Tibial nerve (tissue), 4 donors: Measurements from ENCODE around the gene ATP2A3. TPM values are rescaled to one million over a fixed set of nuclear protein-coding genes. Genes with fewer than 3 reads are reported as not detected.

ENCODE experiments used
- DNase-seq, 2 donors: peaks; one replicate each; pipeline ENCODE4 v3.0.0-alpha.2; 2019; ENCODE audit warnings: low spot score in 2 of 2
- H3K27ac ChIP-seq, 4 donors: fragments of 200-600 bp; sonication (generic) in 3 of 4; one replicate each; pipeline ENCODE4 v1.5.1; 2017 to 2019; ENCODE audit warnings: mild to moderate bottlenecking in 1 of 4
- H3K27me3 ChIP-seq, 2 donors: fragments of 200-600 bp; sonication (generic) in 1 of 2; one replicate each; pipeline versions ENCODE4 v1.5.1 to v1.6.0; 2017 to 2019
- H3K36me3 ChIP-seq, 3 donors: fragments of 200-600 bp; sonication (generic); one replicate each; pipeline ENCODE4 v1.5.1; 2018 to 2019
- H3K4me1 ChIP-seq, 4 donors: fragments of 200-600 bp; sonication (generic) in 3 of 4; one replicate each; pipeline ENCODE4 v1.5.1; 2017 to 2019
- H3K4me3 ChIP-seq, 4 donors: fragments of 200-600 bp; sonication (generic) in 3 of 4; one replicate each; pipeline ENCODE4 v1.5.1; 2017 to 2019; ENCODE audit warnings: mild to moderate bottlenecking in 1 of 4, moderate library complexity in 1 of 4
- H3K9me3 ChIP-seq, 4 donors: fragments of 200-600 bp; sonication (generic) in 3 of 4; one replicate each; pipeline ENCODE4 v1.5.1; 2017 to 2019
- CTCF ChIP-seq, 5 experiments: fragments of 200-600 bp in 3 of 5; fragments of 450-650 bp in 2 of 5; sonication (generic) in 3 of 5; IDR thresholded peaks; one replicate each; pipeline ENCODE4 v1.5.1; 2016 to 2019; ENCODE audit warnings: antibody characterized with exemption in 5 of 5, mild to moderate bottlenecking in 3 of 5, moderate library complexity in 2 of 5
- EP300 ChIP-seq, 2 donors: sonication (generic); formaldehyde crosslinking; IDR thresholded peaks; one replicate each; pipeline ENCODE4 v1.6.1; 2017; ENCODE audit warnings: antibody characterized with exemption in 2 of 2, mild to moderate bottlenecking in 1 of 2
- POLR2A ChIP-seq, 2 donors: fragments of 450-650 bp; IDR thresholded peaks; one replicate each; pipeline ENCODE4 v1.6.1; 2017; ENCODE audit warnings: antibody characterized with exemption in 2 of 2, mild to moderate bottlenecking in 2 of 2, moderate library complexity in 2 of 2
- WGBS, 2 donors: methylation state at CpG; one replicate each; pipeline ENCODE4 v1.1.5; 2018; 5-methylcytosine and 5-hydroxymethylcytosine counted together
- total RNA-seq, 4 donors: library from RNA; depleted of rRNA; stranded (reverse); fragments of >200 nt; gene quantifications; one replicate each; pipeline ENCODE4 v1.1.0, GENCODE V29; 2016

ATP2A3 gene
- total RNA-seq, 4 donors from 2014 or later = 5.9 to 12.9 (median 9.1) TPM

GRCh38 chr17:3972931-3973330 is 8.7 kb upstream of the ATP2A3 start:
- WGBS, 2 donors = 54 to 63% methylated on average over 5 of the region's 5 CpGs
- Histone ChIP-seq H3K36me3 (no peaks in the 10 kb centered on the region), H3K27me3 (peaks cover 0 to 7% of the 10 kb centered on the region in 2 donors), H3K4me3 (no peak overlapping the region), H3K27ac (no peak overlapping the region), H3K9me3 (peaks cover 0 to 20% (median 0%) of the 10 kb centered on the region in 4 donors), H3K4me1 (peaks cover 0 to 15% (median 0%) of the 10 kb centered on the region in 4 donors)
- no peak for DNase-seq
- TF ChIP-seq POLR2A (IDR thresholded peaks at IDR 0.05) = no peak
- no peak for TF ChIP-seq CTCF (IDR thresholded peaks at IDR 0.05)
- no peak for TF ChIP-seq EP300 (IDR thresholded peaks at IDR 0.05)

GRCh38 chr17:3972281-3972731 is 8.1 kb upstream of the ATP2A3 start:
- Histone ChIP-seq H3K36me3 (no peaks in the 10 kb centered on the region), H3K4me3 (no peak overlapping the region), H3K9me3 (peaks cover 0 to 20% (median 0%) of the 10 kb centered on the region in 4 donors), H3K27me3 (peaks cover 0 to 9% of the 10 kb centered on the region in 2 donors), H3K4me1 (peaks cover 0 to 13% (median 0%) of the 10 kb centered on the region in 4 donors), H3K27ac (no peak overlapping the region)
- TF ChIP-seq CTCF (IDR thresholded peaks at IDR 0.05) (no peak), EP300 (IDR thresholded peaks at IDR 0.05) (no peak), POLR2A (IDR thresholded peaks at IDR 0.05) (no peak)
- WGBS, 2 donors = 52 to 67% methylated on average over 15 of the region's 15 CpGs
- DNase-seq = no peak

GRCh38 chr17:3970668-3971067 is 6.4 kb upstream of the ATP2A3 start:
- Histone ChIP-seq H3K27me3 (peaks cover 0 to 23% of the 10 kb centered on the region in 2 donors), H3K9me3 (peaks cover 0 to 17% (median 0%) of the 10 kb centered on the region in 4 donors), H3K4me1 (peaks cover 0 to under 1% (median 0%) of the 10 kb centered on the region in 4 donors), H3K36me3 (no peaks in the 10 kb centered on the region), H3K4me3 (no peak overlapping the region), H3K27ac (no peak overlapping the region)
- TF ChIP-seq EP300 (IDR thresholded peaks at IDR 0.05) = no peak
- TF ChIP-seq POLR2A (IDR thresholded peaks at IDR 0.05) = no peak
- TF ChIP-seq CTCF (IDR thresholded peaks at IDR 0.05) = no peak
- 88 to 91% methylated on average over 6 of the region's 6 CpGs for WGBS, 2 donors
- no peak for DNase-seq

- 80 to 85% methylated on average over 7 of the region's 7 CpGs for WGBS, 2 donors
- H3K9me3 ChIP-seq = peaks cover 0 to 10% (median 0%) of the 10 kb centered on the region in 4 donors
- DNase-seq = no peak
Measured at GRCh38 chr17:3969963-3970362, 5.7 kb upstream of the ATP2A3 start.

More at GRCh38 chr17:3969963-3970362, 5.7 kb upstream of the ATP2A3 start:
- no peaks in the 10 kb centered on the region for H3K36me3 ChIP-seq
- H3K4me1 ChIP-seq = peaks cover 0 to 7% (median 3%) of the 10 kb centered on the region in 4 donors
- no peak overlapping the region for H3K27ac ChIP-seq
- peaks cover 0 to 30% of the 10 kb centered on the region in 2 donors for H3K27me3 ChIP-seq
- TF ChIP-seq POLR2A (IDR thresholded peaks at IDR 0.05) (no peak), CTCF (IDR thresholded peaks at IDR 0.05) (no peak), EP300 (IDR thresholded peaks at IDR 0.05) (no peak)
- H3K4me3 ChIP-seq = no peak overlapping the region
